ENCODE results near the gene SCNN1B.

The SCNN1B gene

GRCh38 chr16:23424292-23424958, 122.3 kb downstream of the SCNN1B start:
- DNase-seq (ENCODE audit: low read depth), result no peak
- TF ChIP-seq, protein P1, sequence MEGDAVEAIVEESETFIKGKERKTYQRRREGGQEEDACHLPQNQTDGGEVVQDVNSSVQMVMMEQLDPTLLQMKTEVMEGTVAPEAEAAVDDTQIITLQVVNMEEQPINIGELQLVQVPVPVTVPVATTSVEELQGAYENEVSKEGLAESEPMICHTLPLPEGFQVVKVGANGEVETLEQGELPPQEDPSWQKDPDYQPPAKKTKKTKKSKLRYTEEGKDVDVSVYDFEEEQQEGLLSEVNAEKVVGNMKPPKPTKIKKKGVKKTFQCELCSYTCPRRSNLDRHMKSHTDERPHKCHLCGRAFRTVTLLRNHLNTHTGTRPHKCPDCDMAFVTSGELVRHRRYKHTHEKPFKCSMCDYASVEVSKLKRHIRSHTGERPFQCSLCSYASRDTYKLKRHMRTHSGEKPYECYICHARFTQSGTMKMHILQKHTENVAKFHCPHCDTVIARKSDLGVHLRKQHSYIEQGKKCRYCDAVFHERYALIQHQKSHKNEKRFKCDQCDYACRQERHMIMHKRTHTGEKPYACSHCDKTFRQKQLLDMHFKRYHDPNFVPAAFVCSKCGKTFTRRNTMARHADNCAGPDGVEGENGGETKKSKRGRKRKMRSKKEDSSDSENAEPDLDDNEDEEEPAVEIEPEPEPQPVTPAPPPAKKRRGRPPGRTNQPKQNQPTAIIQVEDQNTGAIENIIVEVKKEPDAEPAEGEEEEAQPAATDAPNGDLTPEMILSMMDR (conservative IDR thresholded peaks at IDR 0.05; ENCODE audit: control insufficient read depth, insufficient read depth, low read depth, low read length), result no peak
- H3K4me3 ChIP-seq (ENCODE audit: control insufficient read depth, low read depth, low read length), result no peak overlapping the region

- H3K4me3 ChIP-seq (ENCODE audit: control insufficient read depth, low read depth, low read length), result no peak overlapping the region
- TF ChIP-seq, protein P1 (conservative IDR thresholded peaks at IDR 0.05; ENCODE audit: control insufficient read depth, insufficient read depth, low read depth, low read length), result no peak
- DNase-seq (ENCODE audit: low read depth), result peak; percentile 44
Observed at GRCh38 chr16:23428351-23428750, 126.2 kb downstream of the SCNN1B start.

Data from fibroblast of mammary gland (primary cell).